HUES48 (cell line): ENCODE measurements around the gene KCTD10.
"Not testable (repeated sequence)": the region's sequence is repeated elsewhere in the genome, so short reads cannot be mapped to it uniquely, and the experiment has no call there.

Source experiments
- H3K27ac ChIP-seq: one replicate; pipeline ENCODE4 v1.7.0; 2013; ENCODE audit warnings: low read depth, low read length, inconsistent platforms
- H3K27me3 ChIP-seq: 2 replicates; pipeline ENCODE4 v1.6.1; 2013; ENCODE audit warnings: mild to moderate bottlenecking, low read length; ENCODE audit not compliant: control insufficient read depth, insufficient read depth
- H3K36me3 ChIP-seq: 2 replicates; pipeline ENCODE4 v1.6.1; 2013; ENCODE audit warnings: low read length; ENCODE audit not compliant: control insufficient read depth, insufficient read depth
- H3K4me1 ChIP-seq: 2 replicates; pipeline ENCODE4 v1.6.1; 2013; ENCODE audit warnings: mild to moderate bottlenecking, low read length; ENCODE audit not compliant: control insufficient read depth, insufficient read depth
- H3K4me3 ChIP-seq: 2 replicates; pipeline ENCODE4 v1.5.1; 2013; ENCODE audit warnings: mild to moderate bottlenecking, low read depth, low read length
- H3K9ac ChIP-seq: 2 replicates; pipeline ENCODE4 v1.6.1; 2013; ENCODE audit warnings: mild to moderate bottlenecking, low read depth, low read length, moderate library complexity
- H3K9me3 ChIP-seq: 2 replicates; pipeline ENCODE4 v1.6.1; 2013; ENCODE audit warnings: low read length; ENCODE audit not compliant: control insufficient read depth, insufficient read depth

The KCTD10 gene

DNA sequence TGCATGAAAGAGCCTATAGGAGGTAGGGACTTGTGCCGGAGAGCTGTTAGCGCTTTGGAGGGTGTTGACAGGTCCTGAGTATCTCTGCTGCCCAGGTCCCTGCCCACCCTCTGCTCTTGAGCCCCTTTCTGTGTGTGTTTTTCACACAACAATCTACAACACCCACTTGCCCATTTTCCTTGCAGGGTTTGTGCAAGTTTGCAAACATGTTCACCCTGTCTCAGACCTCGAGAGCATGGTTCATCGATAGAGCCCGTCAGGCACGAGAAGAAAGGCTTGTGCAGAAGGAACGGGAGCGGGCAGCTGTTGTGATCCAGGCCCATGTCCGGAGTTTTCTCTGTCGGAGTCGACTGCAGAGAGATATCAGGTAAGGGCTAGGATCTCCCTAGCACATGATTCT is 6.2 kb upstream of the KCTD10 start:
- H3K4me3 ChIP-seq = no peak overlapping the region
- no peaks in the 10 kb centered on the region for H3K4me1 ChIP-seq
- H3K9ac ChIP-seq = no peak overlapping the region
- no peaks in the 10 kb centered on the region for H3K9me3 ChIP-seq
- H3K27me3 ChIP-seq = no peaks in the 10 kb centered on the region
- H3K36me3 ChIP-seq = peaks cover 52% of the 10 kb centered on the region
- H3K27ac ChIP-seq = no peak overlapping the region

DNA sequence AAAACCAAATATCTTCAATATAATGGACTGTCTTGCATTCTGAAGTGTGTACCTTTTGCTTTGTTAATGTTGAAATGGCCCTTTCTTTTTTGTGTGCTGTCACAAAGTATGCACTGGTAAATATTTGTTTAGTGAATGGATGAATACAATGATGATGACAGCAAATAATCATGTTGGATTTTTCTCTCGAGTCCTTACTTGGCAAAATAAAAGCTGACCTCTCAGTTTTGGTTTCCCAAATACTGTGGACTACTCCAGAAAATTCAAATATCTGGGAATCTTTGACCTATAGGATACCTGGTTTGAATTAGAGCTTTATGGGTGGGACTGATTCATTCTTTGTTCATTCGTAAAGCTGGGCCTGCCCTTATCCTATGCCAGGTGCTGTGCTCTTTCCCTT is 5.8 kb upstream of the KCTD10 start:
- Histone ChIP-seq H3K36me3 (peaks cover 48% of the 10 kb centered on the region), H3K27me3 (no peaks in the 10 kb centered on the region), H3K9me3 (no peaks in the 10 kb centered on the region), H3K27ac (no peak overlapping the region), H3K4me1 (no peaks in the 10 kb centered on the region), H3K9ac (no peak overlapping the region), H3K4me3 (no peak overlapping the region)

DNA sequence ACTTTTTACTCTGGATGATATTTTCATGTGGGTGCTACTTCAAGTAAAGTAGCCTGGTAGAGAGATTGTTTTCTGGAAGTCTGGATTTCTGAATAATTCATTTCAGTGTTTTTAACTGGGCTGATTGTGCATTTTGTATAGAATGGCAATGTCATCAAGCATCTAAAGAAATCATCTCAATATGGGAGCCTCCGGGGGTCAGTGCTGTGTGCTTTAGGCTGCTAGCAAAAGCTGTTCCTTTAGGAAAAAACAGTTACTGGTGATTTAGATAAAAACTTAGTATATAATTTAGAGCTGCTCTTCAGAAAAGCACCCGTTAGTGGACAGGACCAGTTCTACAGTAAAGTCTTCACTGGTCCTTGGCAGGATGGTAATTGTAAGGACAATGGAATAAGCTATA is 5.4 kb upstream of the KCTD10 start:
- H3K9me3 ChIP-seq = no peaks in the 10 kb centered on the region
- peaks cover 44% of the 10 kb centered on the region for H3K36me3 ChIP-seq
- H3K27me3 ChIP-seq = no peaks in the 10 kb centered on the region
- no peak overlapping the region for H3K27ac ChIP-seq
- no peak overlapping the region for H3K4me3 ChIP-seq
- H3K4me1 ChIP-seq = no peaks in the 10 kb centered on the region
- no peak overlapping the region for H3K9ac ChIP-seq

DNA sequence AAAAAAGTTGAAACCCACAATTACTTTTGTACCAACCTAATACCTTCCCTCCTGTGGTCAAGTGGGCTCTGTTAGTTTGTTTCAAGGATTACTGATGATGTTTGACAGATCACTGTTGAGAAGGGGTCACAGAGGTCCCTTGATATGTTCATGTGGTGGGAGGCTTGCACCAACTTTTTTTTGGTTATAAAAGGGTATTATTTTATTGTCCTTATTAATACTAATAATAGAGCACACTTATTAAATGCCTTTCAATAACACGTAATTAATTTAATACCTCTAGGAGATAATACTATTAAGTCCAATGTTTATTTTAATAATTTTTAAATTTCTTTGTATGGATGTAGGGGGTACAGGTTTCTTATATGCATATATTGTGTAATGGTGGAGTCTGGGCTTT is 4.8 kb upstream of the KCTD10 start:
- H3K9me3 ChIP-seq = no peaks in the 10 kb centered on the region

DNA sequence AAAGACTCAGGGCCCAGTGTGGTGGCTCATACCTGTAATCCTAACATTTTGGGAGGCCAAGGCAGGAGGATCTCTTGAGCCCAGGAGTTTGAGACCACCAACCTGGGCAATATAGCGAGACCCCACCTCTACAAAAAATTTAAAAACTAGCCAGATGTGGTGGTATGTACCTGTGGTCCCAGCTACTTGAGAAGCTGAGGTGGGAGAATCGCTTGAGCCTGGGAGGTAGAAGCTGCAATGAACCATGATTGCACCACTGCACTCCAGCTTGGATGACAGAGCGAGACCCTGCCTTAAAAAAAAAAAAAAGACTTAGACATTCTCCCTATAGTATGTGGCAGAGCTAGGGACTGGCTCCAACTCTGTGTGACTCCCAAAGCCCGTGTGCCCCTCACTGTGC is 3.3 kb upstream of the KCTD10 start:
- H3K27me3 ChIP-seq = no peaks in the 10 kb centered on the region
- H3K9me3 ChIP-seq = no peaks in the 10 kb centered on the region
- no peak overlapping the region for H3K27ac ChIP-seq
- peaks cover 22% of the 10 kb centered on the region for H3K36me3 ChIP-seq
- H3K4me3 ChIP-seq = no peak overlapping the region
- no peak overlapping the region for H3K9ac ChIP-seq
- H3K4me1 ChIP-seq = peaks cover 10% of the 10 kb centered on the region

More for the DNA sequence above, 4.8 kb upstream of the KCTD10 start:
- Histone ChIP-seq H3K4me1 (no peaks in the 10 kb centered on the region), H3K4me3 (no peak overlapping the region), H3K27ac (no peak overlapping the region), H3K27me3 (no peaks in the 10 kb centered on the region), H3K9ac (no peak overlapping the region), H3K36me3 (peaks cover 37% of the 10 kb centered on the region)

DNA sequence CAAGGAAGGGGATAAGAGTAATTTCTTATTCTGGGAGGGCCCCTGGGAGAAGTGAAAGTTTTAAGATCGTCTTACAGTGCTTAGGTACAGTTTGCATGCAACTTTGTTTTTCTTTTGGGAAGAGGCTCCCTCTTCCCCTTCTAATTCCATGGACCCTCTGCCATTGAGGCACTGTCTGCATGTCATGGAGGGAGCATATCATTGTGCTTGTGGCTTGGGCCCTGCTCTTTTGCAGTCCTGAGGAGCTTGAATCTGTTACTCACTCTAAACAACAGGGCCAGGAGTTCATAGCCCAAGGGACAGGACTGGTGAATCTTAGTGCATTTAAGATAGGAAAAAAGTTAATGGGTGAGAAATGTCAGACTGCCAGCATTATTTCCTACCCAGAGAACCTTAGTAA is 2.7 kb upstream of the KCTD10 start:
- H3K36me3 ChIP-seq = peaks cover 16% of the 10 kb centered on the region
- H3K27ac ChIP-seq = no peak overlapping the region
- no peaks in the 10 kb centered on the region for H3K9me3 ChIP-seq
- peaks cover 13% of the 10 kb centered on the region for H3K4me1 ChIP-seq
- no peaks in the 10 kb centered on the region for H3K27me3 ChIP-seq
- no peak overlapping the region for H3K9ac ChIP-seq
- no peak overlapping the region for H3K4me3 ChIP-seq

DNA sequence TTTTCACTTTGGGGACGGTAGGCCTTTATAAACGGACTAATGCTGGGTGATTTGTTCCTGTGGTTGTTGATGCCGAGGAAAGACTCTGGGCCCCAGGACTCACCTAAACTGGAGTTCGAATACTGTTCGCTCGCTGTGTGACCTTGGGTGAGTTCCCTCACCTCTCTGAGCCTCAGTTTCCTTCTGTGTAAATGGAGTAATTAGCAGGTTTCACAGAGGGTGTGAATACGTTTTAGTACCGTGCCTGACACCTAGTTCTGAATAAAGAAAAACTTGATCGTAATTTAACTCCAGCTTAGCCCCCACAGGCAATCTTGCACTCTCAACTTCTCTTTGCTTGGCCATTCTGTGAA is 839 bp upstream of the KCTD10 start:
- Histone ChIP-seq H3K4me3 (peak overlapping the region; percentile 86), H3K27ac (peak overlapping the region; percentile 83), H3K36me3 (peaks cover 12% of the 10 kb centered on the region), H3K4me1 (peaks cover 16% of the 10 kb centered on the region), H3K9ac (peak overlapping the region; percentile 81), H3K27me3 (no peaks in the 10 kb centered on the region), H3K9me3 (no peaks in the 10 kb centered on the region)

DNA sequence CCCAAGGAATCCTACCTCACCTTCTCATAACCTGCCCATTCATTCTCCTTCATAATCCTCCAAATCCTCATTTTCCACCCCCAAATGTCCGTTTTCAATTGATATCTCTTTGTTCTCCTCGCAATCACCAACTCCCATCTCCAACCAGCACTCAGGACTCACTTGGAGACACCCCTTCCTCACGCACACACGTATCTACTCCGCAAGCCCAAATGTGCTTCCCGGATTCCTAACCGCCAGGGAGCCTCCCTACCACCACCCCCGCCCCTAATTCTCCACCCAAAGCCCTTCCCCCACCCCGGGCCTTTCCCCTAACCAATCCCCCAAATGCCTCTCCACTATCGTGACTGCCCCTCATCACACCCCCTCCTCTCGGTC is 304 bp downstream of the KCTD10 start:
- Histone ChIP-seq H3K9me3 (no peaks in the 10 kb centered on the region), H3K36me3 (peaks cover 16% of the 10 kb centered on the region), H3K27me3 (no peaks in the 10 kb centered on the region), H3K27ac (peak overlapping the region; percentile 83), H3K4me3 (peak overlapping the region; percentile 86), H3K9ac (peak overlapping the region; percentile 81), H3K4me1 (peaks cover 16% of the 10 kb centered on the region)

DNA sequence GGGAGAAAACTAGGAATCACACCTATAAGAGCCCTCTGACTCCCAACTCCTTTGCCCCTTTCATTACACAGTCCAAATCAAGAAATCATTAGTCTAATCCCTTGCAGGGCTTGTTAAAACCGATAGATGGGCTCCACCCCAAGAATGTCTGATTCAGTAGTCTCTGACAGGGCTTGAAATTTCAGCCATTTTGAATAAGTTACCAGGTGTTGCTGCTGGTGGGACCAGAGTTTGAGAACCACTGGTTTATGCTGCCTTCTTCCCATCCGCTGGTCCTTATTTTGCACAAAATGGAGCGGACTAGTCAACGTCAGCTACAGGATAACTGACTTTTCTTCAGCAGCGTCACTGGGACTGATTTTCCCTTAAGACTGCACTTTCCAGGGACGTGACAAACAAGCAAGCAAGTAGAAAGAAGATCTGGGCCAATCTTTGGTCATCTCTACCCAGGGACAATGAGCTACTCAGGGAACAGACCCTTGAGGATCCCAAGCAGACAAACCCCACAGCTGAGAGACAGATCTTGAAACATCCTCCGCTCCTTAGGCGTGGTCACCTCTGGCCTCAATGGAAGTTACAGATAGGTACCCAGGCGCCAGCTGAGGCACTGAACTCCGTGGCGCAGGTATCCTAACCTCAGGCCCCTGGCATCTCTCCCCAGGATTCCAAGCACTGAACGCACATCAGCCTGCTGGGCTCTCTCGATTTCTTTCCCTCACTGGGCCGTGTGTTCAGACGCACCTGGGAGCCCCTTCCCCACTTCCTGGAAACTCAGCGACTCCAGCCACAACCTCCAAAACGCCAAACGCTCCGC is 900 bp downstream of the KCTD10 start:
- no peaks in the 10 kb centered on the region for H3K27me3 ChIP-seq
- H3K4me1 ChIP-seq = peaks cover 16% of the 10 kb centered on the region
- H3K4me3 ChIP-seq = peak overlapping the region; percentile 86
- peak overlapping the region; percentile 83 for H3K27ac ChIP-seq
- H3K9me3 ChIP-seq = no peaks in the 10 kb centered on the region
- peaks cover 19% of the 10 kb centered on the region for H3K36me3 ChIP-seq
- peak overlapping the region; percentile 79 for H3K9ac ChIP-seq

DNA sequence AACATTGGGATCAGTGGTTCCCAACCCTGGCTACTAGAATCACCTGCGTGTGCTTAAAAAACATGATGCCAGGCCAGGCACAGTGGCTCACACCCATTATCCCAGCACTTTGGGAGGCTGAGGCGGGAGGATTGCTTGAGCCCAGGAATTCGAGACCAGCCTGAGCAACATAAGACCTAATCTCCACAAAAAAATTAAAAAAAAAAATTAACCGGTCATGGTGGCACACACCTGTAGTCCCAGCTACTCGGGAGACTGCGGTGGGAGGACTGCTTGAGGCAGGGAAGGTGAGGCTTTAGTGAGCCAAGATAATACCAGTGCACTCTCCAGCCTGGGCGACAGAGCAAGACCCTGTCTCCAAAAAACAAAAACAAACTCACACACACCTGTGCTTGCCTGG is 2.0 kb downstream of the KCTD10 start:
- H3K4me1 ChIP-seq = peaks cover 16% of the 10 kb centered on the region
- H3K9ac ChIP-seq = no peak overlapping the region
- no peaks in the 10 kb centered on the region for H3K27me3 ChIP-seq
- peak overlapping the region; percentile 86; the same call in 1 of the 2 replicates for H3K4me3 ChIP-seq
- peaks cover 19% of the 10 kb centered on the region for H3K36me3 ChIP-seq
- no peak overlapping the region for H3K27ac ChIP-seq
- no peaks in the 10 kb centered on the region for H3K9me3 ChIP-seq

DNA sequence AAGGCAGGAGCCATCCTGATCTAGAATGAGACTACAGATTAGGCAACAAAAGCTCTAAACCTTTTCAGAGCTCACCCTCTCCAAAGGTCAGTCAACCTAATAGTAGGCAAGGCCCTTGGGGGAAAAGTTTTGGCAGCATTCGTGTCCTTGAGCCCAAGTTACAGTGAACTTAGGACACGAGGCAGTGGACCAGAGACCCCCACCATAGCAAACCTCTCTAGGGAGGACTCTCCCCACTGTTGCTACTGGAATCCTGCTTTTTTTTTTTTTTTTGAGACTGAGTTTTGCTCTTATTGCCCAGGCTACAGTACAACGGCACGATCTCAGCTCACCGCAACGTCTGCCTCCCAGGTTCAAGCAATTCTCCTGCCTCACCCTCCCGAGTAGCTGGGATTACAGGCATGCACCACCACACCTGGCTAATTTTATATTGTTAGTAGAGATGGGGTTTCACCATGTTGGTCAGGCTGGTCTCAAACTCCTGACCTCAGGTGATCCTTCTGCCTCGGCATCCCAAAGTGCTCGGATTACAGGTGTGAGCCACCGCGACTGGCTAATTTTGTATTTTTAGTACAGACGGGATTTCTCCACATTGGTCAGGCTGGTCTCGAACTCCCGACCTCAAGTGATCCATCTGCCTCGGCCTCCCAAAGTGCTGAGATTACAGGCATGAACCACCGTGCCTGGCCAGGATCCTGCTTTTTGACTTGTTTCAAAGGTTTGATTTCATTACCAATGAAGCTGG is 3.4 kb downstream of the KCTD10 start:
- not testable (repeated sequence) for H3K9me3 ChIP-seq, H3K4me3 ChIP-seq, H3K27ac ChIP-seq, H3K9ac ChIP-seq, H3K27me3 ChIP-seq
- H3K36me3 ChIP-seq = peaks cover 30% of the 10 kb centered on the region
- peaks cover 16% of the 10 kb centered on the region for H3K4me1 ChIP-seq
